Fibroblast of the aortic adventitia (primary cell): Measurements from ENCODE around the gene TMEM218. TPM values are rescaled to one million over a fixed set of nuclear protein-coding genes. Genes with fewer than 3 reads are reported as not detected.
A peak's percentile ranks its signal among the peaks of the same experiment; 100 is the strongest.

Experiments used
- DNase-seq: peaks from one replicate; pipeline ENCODE4 v3.0.0-alpha.2; 2010; ENCODE audit warnings: low read depth
- H3K4me3 ChIP-seq: 2 replicates; pipeline ENCODE4 v1.5.1; 2011; ENCODE audit warnings: low read depth, mild to moderate bottlenecking, control low read depth, low read length, moderate library complexity
- total RNA-seq: library from RNA; depleted of rRNA; stranded (reverse); fragments of >200 nt; gene quantifications from 2 replicates; pipeline ENCODE4 v1.2.3, GENCODE V29; 2012; ENCODE audit warnings: low replicate concordance
- TF ChIP-seq, protein P1 (sequence below): IDR thresholded peaks from 2 replicates; pipeline ENCODE4 v1.5.1; 2011; ENCODE audit warnings: mild to moderate bottlenecking, low read length, control low read depth, inconsistent platforms; ENCODE audit not compliant: insufficient read depth

Gene TMEM218
- total RNA-seq, 1 donor, result 35.1 TPM

DNA sequence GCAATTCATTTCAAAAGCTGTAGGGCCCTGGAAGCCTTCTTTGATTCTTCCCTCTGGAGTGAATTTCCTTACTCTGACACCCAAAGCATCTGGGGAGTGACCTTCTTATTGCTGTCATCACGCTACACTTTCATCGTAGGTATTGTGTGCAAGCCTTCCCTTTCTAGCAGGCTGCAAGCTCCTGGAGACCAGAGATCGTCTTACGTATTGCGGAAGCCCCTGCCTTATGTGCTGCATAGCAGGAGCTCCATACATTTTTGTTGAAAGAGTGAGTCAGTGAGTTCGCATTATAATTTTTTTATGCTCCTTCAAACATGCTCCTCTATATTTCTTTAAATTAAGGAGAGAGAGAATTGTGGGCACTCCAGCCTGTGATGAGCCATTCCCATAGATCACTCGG, 21.2 kb upstream of the TMEM218 start:
- TF ChIP-seq, protein P1, sequence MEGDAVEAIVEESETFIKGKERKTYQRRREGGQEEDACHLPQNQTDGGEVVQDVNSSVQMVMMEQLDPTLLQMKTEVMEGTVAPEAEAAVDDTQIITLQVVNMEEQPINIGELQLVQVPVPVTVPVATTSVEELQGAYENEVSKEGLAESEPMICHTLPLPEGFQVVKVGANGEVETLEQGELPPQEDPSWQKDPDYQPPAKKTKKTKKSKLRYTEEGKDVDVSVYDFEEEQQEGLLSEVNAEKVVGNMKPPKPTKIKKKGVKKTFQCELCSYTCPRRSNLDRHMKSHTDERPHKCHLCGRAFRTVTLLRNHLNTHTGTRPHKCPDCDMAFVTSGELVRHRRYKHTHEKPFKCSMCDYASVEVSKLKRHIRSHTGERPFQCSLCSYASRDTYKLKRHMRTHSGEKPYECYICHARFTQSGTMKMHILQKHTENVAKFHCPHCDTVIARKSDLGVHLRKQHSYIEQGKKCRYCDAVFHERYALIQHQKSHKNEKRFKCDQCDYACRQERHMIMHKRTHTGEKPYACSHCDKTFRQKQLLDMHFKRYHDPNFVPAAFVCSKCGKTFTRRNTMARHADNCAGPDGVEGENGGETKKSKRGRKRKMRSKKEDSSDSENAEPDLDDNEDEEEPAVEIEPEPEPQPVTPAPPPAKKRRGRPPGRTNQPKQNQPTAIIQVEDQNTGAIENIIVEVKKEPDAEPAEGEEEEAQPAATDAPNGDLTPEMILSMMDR, result no peak
- H3K4me3 ChIP-seq, result no peak overlapping the region
- no peak for DNase-seq

DNA sequence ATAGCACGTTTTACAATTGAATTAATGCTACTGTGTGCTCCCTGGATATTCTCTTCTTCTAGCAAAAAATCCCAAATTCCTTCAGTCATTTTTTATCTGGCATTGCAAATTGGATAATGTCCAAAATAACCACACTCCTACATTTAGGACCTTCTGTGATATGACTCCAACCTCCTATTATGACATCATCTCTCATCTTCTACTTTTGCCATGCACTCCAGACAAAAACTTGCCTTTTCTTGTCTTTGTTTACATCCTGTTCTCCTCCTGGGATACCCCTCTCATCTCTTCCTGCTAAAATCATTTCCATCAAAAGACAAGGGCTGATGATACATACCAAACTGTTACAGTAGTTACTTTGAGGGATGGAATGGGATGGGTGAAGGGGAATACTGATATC, 20.6 kb upstream of the TMEM218 start:
- H3K4me3 ChIP-seq, result no peak overlapping the region
- DNase-seq, result peak; percentile 47
- TF ChIP-seq, protein P1, result no peak

DNA sequence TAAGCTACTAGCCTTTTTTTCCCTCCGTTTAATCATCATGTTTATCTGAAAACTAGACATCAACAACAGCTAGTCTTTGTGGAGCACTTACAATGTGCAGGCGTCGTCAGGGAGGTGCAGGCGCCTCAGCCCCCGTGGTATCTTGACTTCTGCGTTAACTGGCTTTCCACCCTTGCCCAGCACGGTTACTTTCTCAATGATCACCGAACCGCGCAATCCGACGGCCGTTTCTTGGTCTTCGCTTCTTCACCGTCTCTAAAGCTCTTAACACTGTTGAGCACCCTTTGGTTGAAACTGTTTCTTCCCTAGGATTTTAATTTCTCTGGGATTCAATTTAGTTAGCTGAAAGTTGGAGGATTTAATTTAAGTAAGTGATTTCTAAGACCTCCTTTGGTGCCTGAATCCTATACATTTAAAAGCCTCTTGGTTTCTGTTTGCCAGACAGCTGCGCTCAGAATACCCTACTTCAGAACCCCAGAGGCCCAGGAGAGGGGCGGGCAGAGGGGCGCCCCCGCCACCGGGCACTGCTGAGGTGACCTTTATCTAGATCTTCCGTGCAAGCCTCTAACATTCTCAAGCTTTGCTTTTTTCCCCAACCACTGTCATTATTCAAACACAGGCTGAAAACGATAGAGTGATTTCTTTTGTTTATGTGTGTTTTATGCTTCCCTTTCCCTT, 18.0 kb upstream of the TMEM218 start:
- no peak overlapping the region for H3K4me3 ChIP-seq
- no peak for DNase-seq
- TF ChIP-seq, protein P1, result no peak

DNA sequence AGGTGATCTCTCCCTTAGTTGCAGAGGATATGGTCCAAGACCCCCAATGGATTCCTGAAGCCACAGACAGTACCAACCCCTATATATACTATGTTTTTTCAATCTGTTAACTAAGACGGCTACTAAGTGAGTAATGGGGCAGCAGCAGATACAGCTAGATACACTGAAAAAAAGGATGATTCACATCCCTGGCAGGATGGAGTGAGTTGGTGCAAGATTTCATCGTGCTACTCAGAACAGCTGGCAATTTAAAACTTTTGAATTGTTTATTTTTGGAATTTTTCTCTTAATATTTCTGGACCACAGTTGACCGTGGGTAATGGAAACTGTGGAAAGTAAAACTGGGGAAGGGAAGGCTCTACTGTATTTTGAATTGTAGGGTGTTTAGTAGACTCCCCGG, 17.0 kb upstream of the TMEM218 start:
- peak; percentile 77 for DNase-seq
- TF ChIP-seq, protein P1, result no peak
- no peak overlapping the region for H3K4me3 ChIP-seq

DNA sequence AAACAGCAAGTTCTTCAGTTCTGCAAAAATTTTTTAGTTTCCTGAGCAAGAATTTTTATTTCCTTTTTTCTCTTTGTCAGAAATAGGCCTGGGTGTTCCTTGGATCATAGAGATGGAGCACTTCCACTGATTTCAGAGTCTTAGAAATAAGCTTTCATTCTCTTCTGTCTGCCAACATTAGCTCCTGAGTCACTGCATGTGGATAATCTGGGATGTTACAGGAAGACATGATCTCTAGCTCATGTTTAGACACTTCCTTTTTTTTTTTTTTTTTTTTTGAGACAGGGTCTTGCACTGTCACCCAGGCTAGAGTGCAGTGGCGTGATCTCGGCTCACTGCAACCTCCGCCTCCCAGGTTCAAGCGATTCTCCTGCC, 13.2 kb upstream of the TMEM218 start:
- DNase-seq, result peak; percentile 10
- H3K4me3 ChIP-seq, result no peak overlapping the region
- TF ChIP-seq, protein P1, result no peak

DNA sequence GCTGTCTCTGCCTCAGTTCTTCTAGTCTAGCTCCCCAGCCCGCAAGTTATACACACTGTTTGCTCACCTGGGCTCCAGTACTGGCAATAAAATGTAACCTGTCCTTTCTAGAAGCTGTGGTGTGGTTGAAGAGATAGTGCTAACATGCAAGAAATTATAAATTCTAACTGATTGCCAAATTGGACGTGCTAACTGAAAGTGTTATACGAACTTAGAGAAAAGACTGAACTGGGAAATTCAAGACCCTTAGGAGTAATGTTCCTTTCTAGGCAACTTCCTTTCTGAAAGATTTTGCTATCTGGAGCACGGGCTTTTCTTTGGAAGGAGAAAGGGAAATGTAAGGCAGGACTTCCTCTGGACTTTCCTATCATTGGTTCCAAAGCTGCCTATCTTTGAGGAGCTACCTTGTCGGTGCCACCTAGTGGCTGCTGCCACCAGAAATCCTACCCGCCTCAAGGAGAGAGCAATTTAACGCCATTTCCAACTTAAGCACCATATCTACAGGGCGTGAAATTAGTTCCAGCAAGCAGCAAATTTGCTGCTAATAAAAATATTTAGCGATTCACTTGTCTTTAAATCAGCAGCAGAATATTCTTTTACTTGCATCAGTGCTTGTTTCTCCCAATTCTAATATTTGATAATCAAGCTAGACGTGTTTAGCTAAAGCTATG, 12.7 kb upstream of the TMEM218 start:
- H3K4me3 ChIP-seq, result no peak overlapping the region
- peak; percentile 73 for DNase-seq
- TF ChIP-seq, protein P1, result peak; percentile 56
